GM12878 (cell line): Measurements from ENCODE around the gene STXBP3.

Source experiments
- BRCA1 ChIP-seq: IDR thresholded peaks from 2 replicates; pipeline ENCODE4 v1.6.1; 2011; ENCODE audit warnings: low read depth, low read length, improper control_type of control experiment
- CREB1 ChIP-seq: IDR thresholded peaks from 2 replicates; pipeline ENCODE4 v1.6.1; 2012; ENCODE audit warnings: low read depth, mild to moderate bottlenecking, inconsistent platforms
- JUND ChIP-seq: IDR thresholded peaks from 2 replicates; pipeline ENCODE4 v1.6.1; 2012; ENCODE audit warnings: low read depth, mild to moderate bottlenecking, low read length, improper control_type of control experiment, moderate library complexity
- SIN3A ChIP-seq: IDR thresholded peaks from 2 replicates; pipeline ENCODE4 v1.6.1; 2012; ENCODE audit warnings: low read depth, low read length, improper control_type of control experiment
- SP1 ChIP-seq: IDR thresholded peaks from one replicate; pipeline ENCODE4 v1.6.1; 2011; ENCODE audit warnings: low read depth, low read length
- TCF3 ChIP-seq: IDR thresholded peaks from 2 replicates; pipeline ENCODE4 v1.6.1; 2012; ENCODE audit warnings: low read depth, mild to moderate bottlenecking, low read length, borderline replicate concordance; ENCODE audit not compliant: insufficient read depth
- TF ChIP-seq, protein P1 (sequence below): IDR thresholded peaks from 2 replicates; pipeline ENCODE4 v1.6.1; 2011; ENCODE audit warnings: borderline replicate concordance, low read depth, mild to moderate bottlenecking, moderate library complexity, mixed read lengths, low read length; ENCODE audit not compliant: insufficient read depth; ENCODE audit errors: extremely low read length
- TF ChIP-seq, protein P2 (sequence below), 3 experiments: IDR thresholded peaks in 2 of 3; conservative IDR thresholded peaks in 1 of 3; 2 replicates each; pipeline ENCODE4 v1.5.1; 2011; ENCODE audit warnings: low read depth in 3 of 3, low read length in 3 of 3, mild to moderate bottlenecking in 3 of 3, control low read depth in 2 of 3, moderate library complexity in 2 of 3, inconsistent platforms in 1 of 3, mixed read lengths in 1 of 3; ENCODE audit not compliant: control insufficient read depth in 2 of 3, insufficient read depth in 1 of 3; ENCODE audit errors: extremely low read depth in 1 of 3

DNA sequence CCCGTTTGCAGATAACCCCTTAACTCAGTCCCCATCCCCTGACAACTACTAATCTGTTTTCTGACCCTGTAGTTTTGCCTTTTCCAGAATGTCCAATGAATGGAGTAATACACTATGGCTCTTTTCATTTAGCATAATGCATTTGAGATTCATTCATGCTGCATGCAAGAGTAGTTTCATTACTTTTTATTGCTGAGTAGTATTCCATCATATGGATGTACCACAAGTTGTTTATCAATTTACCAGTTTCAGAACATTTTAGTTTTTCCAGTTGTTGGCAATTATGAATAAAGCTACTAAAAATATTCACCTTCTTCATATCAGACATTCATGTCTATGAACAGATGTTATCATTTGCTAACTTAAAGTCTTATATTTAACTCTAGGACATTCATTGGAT is 45.3 kb downstream of the STXBP3 start:
- TF ChIP-seq, protein P1, sequence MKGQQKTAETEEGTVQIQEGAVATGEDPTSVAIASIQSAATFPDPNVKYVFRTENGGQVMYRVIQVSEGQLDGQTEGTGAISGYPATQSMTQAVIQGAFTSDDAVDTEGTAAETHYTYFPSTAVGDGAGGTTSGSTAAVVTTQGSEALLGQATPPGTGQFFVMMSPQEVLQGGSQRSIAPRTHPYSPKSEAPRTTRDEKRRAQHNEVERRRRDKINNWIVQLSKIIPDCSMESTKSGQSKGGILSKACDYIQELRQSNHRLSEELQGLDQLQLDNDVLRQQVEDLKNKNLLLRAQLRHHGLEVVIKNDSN: no peak
- TF ChIP-seq, protein P2, sequence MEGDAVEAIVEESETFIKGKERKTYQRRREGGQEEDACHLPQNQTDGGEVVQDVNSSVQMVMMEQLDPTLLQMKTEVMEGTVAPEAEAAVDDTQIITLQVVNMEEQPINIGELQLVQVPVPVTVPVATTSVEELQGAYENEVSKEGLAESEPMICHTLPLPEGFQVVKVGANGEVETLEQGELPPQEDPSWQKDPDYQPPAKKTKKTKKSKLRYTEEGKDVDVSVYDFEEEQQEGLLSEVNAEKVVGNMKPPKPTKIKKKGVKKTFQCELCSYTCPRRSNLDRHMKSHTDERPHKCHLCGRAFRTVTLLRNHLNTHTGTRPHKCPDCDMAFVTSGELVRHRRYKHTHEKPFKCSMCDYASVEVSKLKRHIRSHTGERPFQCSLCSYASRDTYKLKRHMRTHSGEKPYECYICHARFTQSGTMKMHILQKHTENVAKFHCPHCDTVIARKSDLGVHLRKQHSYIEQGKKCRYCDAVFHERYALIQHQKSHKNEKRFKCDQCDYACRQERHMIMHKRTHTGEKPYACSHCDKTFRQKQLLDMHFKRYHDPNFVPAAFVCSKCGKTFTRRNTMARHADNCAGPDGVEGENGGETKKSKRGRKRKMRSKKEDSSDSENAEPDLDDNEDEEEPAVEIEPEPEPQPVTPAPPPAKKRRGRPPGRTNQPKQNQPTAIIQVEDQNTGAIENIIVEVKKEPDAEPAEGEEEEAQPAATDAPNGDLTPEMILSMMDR (IDR thresholded peaks at IDR 0.05 in 2 of 3, conservative IDR thresholded peaks at IDR 0.05 in 1 of 3; ENCODE audit: control insufficient read depth in 2 of 3, extremely low read depth in 1 of 3, insufficient read depth in 1 of 3, low read depth in 3 of 3, low read length in 3 of 3): no peak
- TF ChIP-seq SP1: no peak
- TF ChIP-seq BRCA1: no peak
- no peak for TF ChIP-seq JUND
- TF ChIP-seq CREB1: no peak
- no peak for TF ChIP-seq TCF3
- TF ChIP-seq SIN3A: no peak
